AG10803 (cell line): ENCODE measurements around the gene POGLUT2.

Experiments used
- DNase-seq: peaks from one replicate; pipeline ENCODE4 v3.0.0; 2010; ENCODE audit warnings: low read depth
- H3K4me3 ChIP-seq: 2 replicates; pipeline ENCODE4 v1.5.1; 2011; ENCODE audit warnings: mild to moderate bottlenecking, low read length, control low read depth
- TF ChIP-seq, protein P1 (sequence below): conservative IDR thresholded peaks from 2 replicates; pipeline ENCODE4 v1.5.1; 2011; ENCODE audit warnings: mild to moderate bottlenecking, low read length, control low read depth, inconsistent platforms

Gene POGLUT2

DNA sequence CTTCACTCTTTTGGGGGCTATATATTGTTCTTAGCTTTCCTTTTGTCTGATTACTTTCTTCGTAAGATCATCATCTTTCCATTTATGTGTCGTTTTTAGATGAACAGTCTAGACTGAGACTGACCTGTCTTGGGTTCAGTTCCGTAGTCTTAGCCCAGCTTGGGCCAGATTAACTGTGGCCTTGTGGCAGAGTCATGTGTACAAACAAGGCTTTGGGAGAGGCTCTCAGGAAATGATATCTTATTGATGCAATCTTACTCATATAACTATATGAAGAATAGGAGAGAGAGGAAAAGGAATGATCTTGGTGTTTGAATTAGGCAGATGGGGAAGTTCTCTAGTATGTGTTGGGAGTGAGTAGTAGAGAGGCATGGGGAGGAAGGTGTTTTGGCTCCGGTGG is 40.2 kb upstream of the POGLUT2 start:
- H3K4me3 ChIP-seq: no peak overlapping the region
- TF ChIP-seq, protein P1, sequence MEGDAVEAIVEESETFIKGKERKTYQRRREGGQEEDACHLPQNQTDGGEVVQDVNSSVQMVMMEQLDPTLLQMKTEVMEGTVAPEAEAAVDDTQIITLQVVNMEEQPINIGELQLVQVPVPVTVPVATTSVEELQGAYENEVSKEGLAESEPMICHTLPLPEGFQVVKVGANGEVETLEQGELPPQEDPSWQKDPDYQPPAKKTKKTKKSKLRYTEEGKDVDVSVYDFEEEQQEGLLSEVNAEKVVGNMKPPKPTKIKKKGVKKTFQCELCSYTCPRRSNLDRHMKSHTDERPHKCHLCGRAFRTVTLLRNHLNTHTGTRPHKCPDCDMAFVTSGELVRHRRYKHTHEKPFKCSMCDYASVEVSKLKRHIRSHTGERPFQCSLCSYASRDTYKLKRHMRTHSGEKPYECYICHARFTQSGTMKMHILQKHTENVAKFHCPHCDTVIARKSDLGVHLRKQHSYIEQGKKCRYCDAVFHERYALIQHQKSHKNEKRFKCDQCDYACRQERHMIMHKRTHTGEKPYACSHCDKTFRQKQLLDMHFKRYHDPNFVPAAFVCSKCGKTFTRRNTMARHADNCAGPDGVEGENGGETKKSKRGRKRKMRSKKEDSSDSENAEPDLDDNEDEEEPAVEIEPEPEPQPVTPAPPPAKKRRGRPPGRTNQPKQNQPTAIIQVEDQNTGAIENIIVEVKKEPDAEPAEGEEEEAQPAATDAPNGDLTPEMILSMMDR: no peak
- DNase-seq: peak; percentile 3

- H3K4me3 ChIP-seq: no peak overlapping the region
- TF ChIP-seq, protein P1: no peak
- DNase-seq: no peak
These were observed 39.5 kb upstream of the POGLUT2 start for GRCh38 chr13:102838273-102838672.

DNA sequence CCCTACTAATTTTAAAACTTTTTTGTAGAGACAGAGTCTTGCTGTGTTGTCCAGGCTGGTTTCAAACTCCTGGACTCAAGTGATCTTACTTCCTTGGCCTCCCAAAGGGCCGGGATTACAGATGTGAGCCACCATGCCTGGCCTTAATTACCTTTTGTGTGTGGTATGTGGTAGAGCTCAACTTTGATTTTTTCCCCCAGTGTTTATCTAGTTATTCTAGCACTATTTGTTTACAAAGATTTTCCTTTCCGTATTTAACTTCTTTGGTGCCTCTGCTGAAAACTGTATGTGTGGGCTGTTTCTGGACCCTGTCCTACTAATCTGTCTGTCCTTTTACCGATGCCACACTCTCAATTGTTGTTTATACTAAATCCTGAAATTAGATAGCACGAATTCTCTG is 37.7 kb upstream of the POGLUT2 start:
- TF ChIP-seq, protein P1: no peak
- DNase-seq: no peak
- no peak overlapping the region for H3K4me3 ChIP-seq

DNA sequence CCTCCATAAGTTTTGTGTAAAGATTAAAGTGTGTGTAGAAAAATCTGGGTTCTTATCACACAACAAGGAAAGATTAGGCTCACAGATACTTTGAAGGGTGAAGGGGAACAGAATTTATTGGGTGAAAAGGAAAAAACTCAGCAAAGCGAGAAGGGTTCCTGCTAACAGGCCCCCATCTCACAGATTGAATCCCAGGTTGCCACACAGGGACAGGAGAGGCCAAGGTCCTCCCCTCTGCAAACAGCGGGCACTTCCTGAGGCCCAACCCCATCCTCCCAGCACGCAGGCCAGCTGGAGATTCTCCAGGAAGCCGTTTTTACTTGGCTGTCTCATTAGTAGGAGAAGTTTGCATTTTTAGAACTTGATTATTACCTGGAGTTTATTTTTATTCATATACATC is 31.9 kb upstream of the POGLUT2 start:
- peak; percentile 5 for DNase-seq
- TF ChIP-seq, protein P1: no peak
- no peak overlapping the region for H3K4me3 ChIP-seq

- TF ChIP-seq, protein P1: peak; percentile 36
- peak; percentile 95 for DNase-seq
- peak overlapping the region; percentile 67 for H3K4me3 ChIP-seq
These were observed 27.3 kb upstream of the POGLUT2 start for GRCh38 chr13:102825921-102826706.

GRCh38 chr13:102825400-102825799 is 26.6 kb upstream of the POGLUT2 start:
- TF ChIP-seq, protein P1: no peak
- H3K4me3 ChIP-seq: peak overlapping the region; percentile 35
- no peak for DNase-seq

DNA sequence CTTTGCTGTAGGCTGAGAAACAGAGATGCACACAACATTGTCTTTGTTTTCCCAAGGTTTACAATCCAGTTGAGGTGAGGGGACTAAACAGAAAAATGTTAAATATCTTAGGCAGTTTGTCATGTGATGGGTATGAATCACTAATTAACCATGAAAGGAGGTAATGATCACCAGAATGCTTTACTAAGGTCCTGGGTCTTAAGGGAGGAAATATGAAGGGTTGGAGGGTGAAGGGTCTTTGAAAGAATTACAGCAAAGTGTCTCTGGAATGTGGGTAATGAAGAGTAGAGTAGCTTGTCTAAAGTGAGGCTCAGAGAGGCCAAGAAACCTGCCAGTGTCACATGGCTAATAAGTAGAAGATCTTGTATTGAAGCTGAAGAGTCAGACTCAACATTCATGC is 19.1 kb upstream of the POGLUT2 start:
- no peak overlapping the region for H3K4me3 ChIP-seq
- peak; percentile 25 for DNase-seq
- TF ChIP-seq, protein P1: no peak
